ENCODE results near the gene CDKL1. TPM values are rescaled to one million over a fixed set of nuclear protein-coding genes. Genes with fewer than 3 reads are reported as not detected.

Gene CDKL1
- total RNA-seq, 4 donors from 2014 or later: 2.9 to 16.6 (median 11.5) TPM

DNA sequence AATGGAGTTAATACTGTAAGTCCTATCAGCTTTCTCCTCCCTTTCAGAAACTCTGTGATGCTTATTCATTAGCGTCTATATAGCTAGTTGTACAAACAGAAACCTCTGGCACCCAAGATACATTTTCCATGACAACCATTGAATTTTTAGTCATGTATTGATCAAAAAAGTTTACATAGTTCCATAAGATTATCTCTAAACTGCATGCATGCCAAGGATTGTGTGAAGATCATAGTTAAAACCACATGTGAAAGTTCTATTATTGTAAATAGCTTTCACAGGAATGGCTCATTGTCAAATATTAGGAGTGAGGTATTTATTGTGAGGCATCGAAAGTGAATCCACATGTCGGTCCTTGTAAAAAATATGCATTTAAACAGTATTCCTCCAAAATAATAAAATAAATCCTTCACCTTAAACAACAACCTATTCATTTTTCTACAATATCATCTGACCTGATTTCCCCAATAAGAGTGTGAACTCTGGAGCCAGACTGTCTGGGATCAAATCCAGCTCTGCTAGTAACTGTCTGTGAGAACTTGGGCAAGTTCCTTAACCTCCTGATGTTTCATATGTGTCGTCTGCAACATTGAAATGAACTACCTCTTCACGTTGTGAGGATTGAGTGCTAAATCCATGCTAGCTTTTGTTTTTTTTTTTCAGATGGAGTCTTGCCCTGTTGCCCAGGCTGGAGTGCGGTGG lies 10.6 kb upstream of the CDKL1 start:
- Histone ChIP-seq H3K27me3 (no peaks in the 10 kb centered on the region), H3K36me3 (no peaks in the 10 kb centered on the region), H3K4me1 (no peaks in the 10 kb centered on the region), H3K4me3 (no peak overlapping the region), H3K27ac (no peak overlapping the region), H3K9me3 (no peaks in the 10 kb centered on the region)
- intact Hi-C loops (cut with DNase I): no loop called here
- DNase-seq: no peak
- TF ChIP-seq POLR2A (IDR thresholded peaks at IDR 0.05): no peak
- TF ChIP-seq, protein P1, sequence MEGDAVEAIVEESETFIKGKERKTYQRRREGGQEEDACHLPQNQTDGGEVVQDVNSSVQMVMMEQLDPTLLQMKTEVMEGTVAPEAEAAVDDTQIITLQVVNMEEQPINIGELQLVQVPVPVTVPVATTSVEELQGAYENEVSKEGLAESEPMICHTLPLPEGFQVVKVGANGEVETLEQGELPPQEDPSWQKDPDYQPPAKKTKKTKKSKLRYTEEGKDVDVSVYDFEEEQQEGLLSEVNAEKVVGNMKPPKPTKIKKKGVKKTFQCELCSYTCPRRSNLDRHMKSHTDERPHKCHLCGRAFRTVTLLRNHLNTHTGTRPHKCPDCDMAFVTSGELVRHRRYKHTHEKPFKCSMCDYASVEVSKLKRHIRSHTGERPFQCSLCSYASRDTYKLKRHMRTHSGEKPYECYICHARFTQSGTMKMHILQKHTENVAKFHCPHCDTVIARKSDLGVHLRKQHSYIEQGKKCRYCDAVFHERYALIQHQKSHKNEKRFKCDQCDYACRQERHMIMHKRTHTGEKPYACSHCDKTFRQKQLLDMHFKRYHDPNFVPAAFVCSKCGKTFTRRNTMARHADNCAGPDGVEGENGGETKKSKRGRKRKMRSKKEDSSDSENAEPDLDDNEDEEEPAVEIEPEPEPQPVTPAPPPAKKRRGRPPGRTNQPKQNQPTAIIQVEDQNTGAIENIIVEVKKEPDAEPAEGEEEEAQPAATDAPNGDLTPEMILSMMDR (IDR thresholded peaks at IDR 0.05): no peak
- WGBS, 2 donors: 56 to 57% methylated on average over 6 of the region's 6 CpGs

DNA sequence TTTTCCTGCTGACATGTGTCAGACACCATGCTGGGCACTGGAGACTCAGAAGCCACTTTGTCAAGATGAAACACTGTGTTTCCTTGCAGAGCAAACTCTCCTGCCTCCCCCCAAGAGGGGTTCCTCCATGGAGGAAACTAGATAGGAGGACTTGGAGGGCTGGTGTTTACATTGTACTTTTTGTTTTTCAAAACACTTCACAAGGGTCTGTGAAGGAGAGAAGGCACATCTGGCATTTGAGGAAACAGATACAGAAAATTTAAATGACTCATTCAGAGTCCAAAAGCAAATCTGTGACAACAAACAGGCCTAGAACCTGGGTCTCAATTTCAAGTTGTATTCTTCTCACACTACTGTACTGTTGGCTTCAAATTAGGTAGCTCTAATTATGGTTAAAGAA lies 6.7 kb upstream of the CDKL1 start:
- intact Hi-C loops (cut with DNase I): no loop called here
- H3K27ac ChIP-seq: no peak overlapping the region

DNA sequence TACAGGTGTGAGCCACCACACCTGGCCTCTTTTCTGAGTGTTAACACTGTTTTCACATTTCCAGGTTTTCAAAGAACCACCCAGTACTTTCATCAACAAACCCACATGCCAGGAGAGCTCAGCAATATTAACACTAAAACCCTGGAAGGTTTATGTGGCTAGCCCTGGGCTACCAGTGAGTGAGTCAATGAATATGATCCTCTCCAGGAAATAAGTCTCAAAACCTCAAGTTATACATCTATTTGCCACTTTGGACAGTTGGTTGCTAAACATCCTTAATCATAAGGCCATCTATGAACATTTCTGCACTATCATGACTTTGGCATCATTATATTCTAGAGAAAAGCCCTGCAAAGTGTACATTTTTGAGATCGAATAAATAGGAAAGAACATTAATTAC lies 6.3 kb upstream of the CDKL1 start:
- H3K4me1 ChIP-seq: peaks cover 0 to 22% (median 0%) of the 10 kb centered on the region in 3 donors
- no peak for DNase-seq
- no peak overlapping the region for H3K4me3 ChIP-seq
- H3K9me3 ChIP-seq: no peaks in the 10 kb centered on the region
- WGBS, 2 donors: 59 to 67% methylated on average over 1 of the region's 1 CpG
- H3K27me3 ChIP-seq: no peaks in the 10 kb centered on the region
- intact Hi-C loops (cut with DNase I): no loop called here
- no peak overlapping the region for H3K27ac ChIP-seq
- no peaks in the 10 kb centered on the region for H3K36me3 ChIP-seq
- TF ChIP-seq POLR2A (IDR thresholded peaks at IDR 0.05): no peak
- TF ChIP-seq, protein P1 (IDR thresholded peaks at IDR 0.05): no peak

More for the DNA sequence above, 6.7 kb upstream of the CDKL1 start:
- no peak for TF ChIP-seq POLR2A (IDR thresholded peaks at IDR 0.05)
- TF ChIP-seq, protein P1 (IDR thresholded peaks at IDR 0.05): no peak
- Histone ChIP-seq H3K9me3 (no peaks in the 10 kb centered on the region), H3K4me3 (no peak overlapping the region), H3K4me1 (peaks cover 0 to 19% (median 0%) of the 10 kb centered on the region in 3 donors), H3K27me3 (no peaks in the 10 kb centered on the region), H3K36me3 (no peaks in the 10 kb centered on the region)
- no peak for DNase-seq

DNA sequence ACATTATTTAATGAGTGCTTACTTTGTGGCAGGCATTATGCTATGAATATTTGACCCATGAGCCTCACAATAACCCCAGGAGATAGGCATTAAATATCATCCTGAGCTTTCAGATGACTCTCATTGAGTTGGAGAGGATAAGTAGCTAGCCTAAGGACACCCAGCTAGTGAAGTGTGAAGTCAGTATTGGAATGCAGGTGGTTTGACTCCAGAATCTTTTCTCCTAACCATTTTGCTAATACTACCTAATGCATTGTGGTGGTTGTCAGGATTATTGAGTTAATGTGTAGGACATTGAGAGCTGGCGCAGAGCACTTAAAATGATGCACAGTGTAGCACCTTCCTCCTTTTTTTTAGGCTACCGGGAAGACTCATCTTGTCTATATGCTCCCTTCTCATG lies 3.8 kb upstream of the CDKL1 start:
- intact Hi-C loops (cut with DNase I): no loop called here
- no peaks in the 10 kb centered on the region for H3K9me3 ChIP-seq
- no peaks in the 10 kb centered on the region for H3K27me3 ChIP-seq
- no peak for TF ChIP-seq POLR2A (IDR thresholded peaks at IDR 0.05)
- TF ChIP-seq, protein P1 (IDR thresholded peaks at IDR 0.05): no peak
- peaks cover 0 to 41% (median 10%) of the 10 kb centered on the region in 3 donors for H3K4me1 ChIP-seq
- no peak overlapping the region for H3K4me3 ChIP-seq
- no peak overlapping the region for H3K27ac ChIP-seq
- no peaks in the 10 kb centered on the region for H3K36me3 ChIP-seq
- 94 to 100% methylated on average over 2 of the region's 2 CpGs for WGBS, 2 donors
- no peak for DNase-seq

DNA sequence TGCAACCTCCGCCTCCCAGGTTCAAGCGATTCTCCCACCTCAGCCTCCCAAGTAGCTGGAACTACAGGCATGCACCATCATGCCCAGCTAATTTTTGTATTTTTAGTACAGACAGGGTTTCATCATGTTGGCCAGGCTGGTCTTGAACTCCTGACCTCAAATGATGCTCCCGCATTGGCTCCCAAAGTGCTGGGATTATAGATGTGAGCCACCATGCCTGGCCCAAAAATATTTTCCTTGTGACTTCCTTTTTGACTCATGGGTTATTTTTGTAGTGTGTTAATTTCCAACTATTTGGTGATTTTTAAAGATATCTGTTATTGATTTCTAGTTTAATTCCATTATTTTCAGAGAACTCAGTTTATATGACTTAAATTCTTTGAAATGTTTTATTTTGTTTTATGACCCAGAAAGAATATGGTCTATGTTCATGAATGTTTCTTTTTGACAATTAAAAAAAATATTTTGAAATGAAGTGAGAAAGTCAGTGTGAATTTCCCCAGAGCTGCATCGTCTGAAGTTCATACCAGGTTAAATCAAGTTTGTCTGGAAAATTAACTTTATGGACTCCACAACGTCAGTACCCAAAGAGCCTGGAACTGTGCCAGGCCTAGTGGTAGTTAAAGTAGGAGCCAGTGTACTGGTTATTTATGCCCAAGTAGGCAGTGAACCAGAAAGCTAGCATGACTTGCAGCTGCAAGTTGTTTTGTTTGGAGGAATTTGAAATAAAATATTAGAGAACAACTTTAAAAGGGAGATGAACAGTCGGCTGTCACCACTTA lies 2.8 kb upstream of the CDKL1 start:
- TF ChIP-seq POLR2A (IDR thresholded peaks at IDR 0.05): no peak
- TF ChIP-seq, protein P1 (IDR thresholded peaks at IDR 0.05): peak in 1 of 6 experiments; percentile 26
- DNase-seq: no peak
- WGBS, 2 donors: 42 to 50% methylated on average over 6 of the region's 6 CpGs

More for the DNA sequence above, 2.8 kb upstream of the CDKL1 start:
- no peaks in the 10 kb centered on the region for H3K27me3 ChIP-seq
- H3K9me3 ChIP-seq: no peaks in the 10 kb centered on the region
- H3K4me1 ChIP-seq: peaks cover 0 to 51% (median 14%) of the 10 kb centered on the region in 3 donors
- no peaks in the 10 kb centered on the region for H3K36me3 ChIP-seq
- no peak overlapping the region for H3K4me3 ChIP-seq
- intact Hi-C loops (cut with DNase I): no loop called here
- H3K27ac ChIP-seq: peak overlapping the region in 2 of 4 donors; percentile 10 to 14

Data from esophagus squamous epithelium (tissue), 5 donors.